ENCODE measurements around the gene CNST.
"Not testable (repeated sequence)": the region's sequence is repeated elsewhere in the genome, so short reads cannot be mapped to it uniquely, and the experiment has no call there.

Gene CNST

GRCh38 chr1:246582301-246583055 is 16.2 kb downstream of the CNST start:
- DNase-seq (ENCODE audit: low read depth in 1 of 2, low spot score in 1 of 2) = no peak

GRCh38 chr1:246583056-246583440 is 16.8 kb downstream of the CNST start:
- no peak for DNase-seq (ENCODE audit: low read depth in 1 of 2, low spot score in 1 of 2)

GRCh38 chr1:246583448-246584185 is 17.4 kb downstream of the CNST start:
- no peak for DNase-seq (ENCODE audit: low read depth in 1 of 2, low spot score in 1 of 2)

GRCh38 chr1:246587032-246587431 is 20.8 kb downstream of the CNST start:
- DNase-seq (ENCODE audit: low read depth in 1 of 2, low spot score in 1 of 2) = no peak

- DNase-seq (ENCODE audit: low read depth in 1 of 2, low spot score in 1 of 2) = no peak
Measured at GRCh38 chr1:246587606-246588005, 21.4 kb downstream of the CNST start.

GRCh38 chr1:246588159-246588721 is 22.0 kb downstream of the CNST start:
- no peak for DNase-seq (ENCODE audit: low read depth in 1 of 2, low spot score in 1 of 2)

GRCh38 chr1:246589919-246590318 is 23.7 kb downstream of the CNST start:
- DNase-seq (ENCODE audit: low read depth in 1 of 2, low spot score in 1 of 2) = not testable (repeated sequence)

GRCh38 chr1:246591047-246591446 is 24.8 kb downstream of the CNST start:
- no peak for DNase-seq (ENCODE audit: low read depth in 1 of 2, low spot score in 1 of 2)

- no peak for DNase-seq (ENCODE audit: low read depth in 1 of 2, low spot score in 1 of 2)
Measured at GRCh38 chr1:246591504-246591903, 25.2 kb downstream of the CNST start.

- DNase-seq (ENCODE audit: low read depth in 1 of 2, low spot score in 1 of 2) = no peak
Measured at GRCh38 chr1:246591958-246592357, 25.7 kb downstream of the CNST start.

- no peak for DNase-seq (ENCODE audit: low read depth in 1 of 2, low spot score in 1 of 2)
Measured at GRCh38 chr1:246592695-246593094, 26.4 kb downstream of the CNST start.

- no peak for DNase-seq (ENCODE audit: low read depth in 1 of 2, low spot score in 1 of 2)
Measured at GRCh38 chr1:246595146-246595545, 28.9 kb downstream of the CNST start.

- DNase-seq (ENCODE audit: low read depth in 1 of 2, low spot score in 1 of 2) = no peak
Measured at GRCh38 chr1:246597340-246597739, 31.1 kb downstream of the CNST start.

GRCh38 chr1:246597971-246598370 is 31.7 kb downstream of the CNST start:
- DNase-seq (ENCODE audit: low read depth in 1 of 2, low spot score in 1 of 2) = no peak

- DNase-seq (ENCODE audit: low read depth in 1 of 2, low spot score in 1 of 2) = no peak
Measured at GRCh38 chr1:246599315-246599714, 33.1 kb downstream of the CNST start.

GRCh38 chr1:246600579-246600978 is 34.3 kb downstream of the CNST start:
- DNase-seq (ENCODE audit: low read depth in 1 of 2, low spot score in 1 of 2) = no peak

GRCh38 chr1:246602194-246602593 is 35.9 kb downstream of the CNST start:
- DNase-seq (ENCODE audit: low read depth in 1 of 2, low spot score in 1 of 2) = no peak

GRCh38 chr1:246605231-246605630 is 39.0 kb downstream of the CNST start:
- DNase-seq (ENCODE audit: low read depth in 1 of 2, low spot score in 1 of 2) = not testable (repeated sequence)

GRCh38 chr1:246607462-246607861 is 41.2 kb downstream of the CNST start:
- DNase-seq (ENCODE audit: low read depth in 1 of 2, low spot score in 1 of 2) = no peak

- DNase-seq (ENCODE audit: low read depth in 1 of 2, low spot score in 1 of 2) = no peak
Measured at GRCh38 chr1:246608616-246609376, 42.5 kb downstream of the CNST start.

- DNase-seq (ENCODE audit: low read depth in 1 of 2, low spot score in 1 of 2) = no peak
Measured at GRCh38 chr1:246609632-246610031, 43.4 kb downstream of the CNST start.
